ENCODE results near the gene CEP170.

CEP170 gene

DNA sequence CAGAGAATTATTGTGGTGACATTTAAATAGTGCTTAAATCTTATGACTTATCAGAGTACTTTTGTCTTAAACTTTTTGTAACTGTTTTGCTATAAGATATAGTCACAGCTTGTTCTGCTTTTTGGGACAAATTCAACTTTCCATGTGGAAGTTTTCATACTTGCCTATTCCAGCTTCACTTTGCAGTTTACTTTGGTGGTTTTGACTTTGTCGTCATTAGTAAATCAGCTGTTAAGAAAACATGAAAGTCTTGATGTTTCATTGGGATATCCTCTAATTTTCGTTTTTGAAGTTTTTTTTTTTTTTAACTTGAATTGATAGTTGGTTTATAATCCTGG is 32.0 kb upstream of the CEP170 start:
- H3K9ac ChIP-seq (ENCODE audit: low read length) = no peak overlapping the region
- no peaks in the 10 kb centered on the region for H3K9me3 ChIP-seq (replicated peaks; ENCODE audit: insufficient read depth, low read length)
- H3K36me3 ChIP-seq (replicated peaks; ENCODE audit: insufficient read depth, low read length) = no peaks in the 10 kb centered on the region
- no peak overlapping the region for H3K27ac ChIP-seq (ENCODE audit: low read length)
- no peak overlapping the region for H3K4me3 ChIP-seq (ENCODE audit: low read length)
- H3K27me3 ChIP-seq (replicated peaks; ENCODE audit: insufficient read depth, low read length) = no peaks in the 10 kb centered on the region
- H2AFZ ChIP-seq (ENCODE audit: low read length) = no peak overlapping the region
- H3K4me2 ChIP-seq (ENCODE audit: low read depth, low read length) = no peak overlapping the region
- no peak for DNase-seq
- TF ChIP-seq, protein P1, sequence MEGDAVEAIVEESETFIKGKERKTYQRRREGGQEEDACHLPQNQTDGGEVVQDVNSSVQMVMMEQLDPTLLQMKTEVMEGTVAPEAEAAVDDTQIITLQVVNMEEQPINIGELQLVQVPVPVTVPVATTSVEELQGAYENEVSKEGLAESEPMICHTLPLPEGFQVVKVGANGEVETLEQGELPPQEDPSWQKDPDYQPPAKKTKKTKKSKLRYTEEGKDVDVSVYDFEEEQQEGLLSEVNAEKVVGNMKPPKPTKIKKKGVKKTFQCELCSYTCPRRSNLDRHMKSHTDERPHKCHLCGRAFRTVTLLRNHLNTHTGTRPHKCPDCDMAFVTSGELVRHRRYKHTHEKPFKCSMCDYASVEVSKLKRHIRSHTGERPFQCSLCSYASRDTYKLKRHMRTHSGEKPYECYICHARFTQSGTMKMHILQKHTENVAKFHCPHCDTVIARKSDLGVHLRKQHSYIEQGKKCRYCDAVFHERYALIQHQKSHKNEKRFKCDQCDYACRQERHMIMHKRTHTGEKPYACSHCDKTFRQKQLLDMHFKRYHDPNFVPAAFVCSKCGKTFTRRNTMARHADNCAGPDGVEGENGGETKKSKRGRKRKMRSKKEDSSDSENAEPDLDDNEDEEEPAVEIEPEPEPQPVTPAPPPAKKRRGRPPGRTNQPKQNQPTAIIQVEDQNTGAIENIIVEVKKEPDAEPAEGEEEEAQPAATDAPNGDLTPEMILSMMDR (IDR thresholded peaks at IDR 0.05; ENCODE audit: low read length) = no peak
- TF ChIP-seq EZH2phosphoT487 (IDR thresholded peaks at IDR 0.05; ENCODE audit: low read length) = no peak
- TF ChIP-seq EZH2 (optimal IDR thresholded peaks at IDR 0.05; ENCODE audit: low read depth, low read length) = no peak
- no peaks in the 10 kb centered on the region for H3F3A ChIP-seq (ENCODE audit: insufficient read depth, low read length)
- no peaks in the 10 kb centered on the region for H3K9me2 ChIP-seq (replicated peaks; ENCODE audit: insufficient read depth, low read length)
- no peaks in the 10 kb centered on the region for H3K79me2 ChIP-seq (ENCODE audit: low read length)
- no peaks in the 10 kb centered on the region for H3K4me1 ChIP-seq (ENCODE audit: low read length)
- no peaks in the 10 kb centered on the region for H4K20me1 ChIP-seq (ENCODE audit: insufficient read depth, low read length)

DNA sequence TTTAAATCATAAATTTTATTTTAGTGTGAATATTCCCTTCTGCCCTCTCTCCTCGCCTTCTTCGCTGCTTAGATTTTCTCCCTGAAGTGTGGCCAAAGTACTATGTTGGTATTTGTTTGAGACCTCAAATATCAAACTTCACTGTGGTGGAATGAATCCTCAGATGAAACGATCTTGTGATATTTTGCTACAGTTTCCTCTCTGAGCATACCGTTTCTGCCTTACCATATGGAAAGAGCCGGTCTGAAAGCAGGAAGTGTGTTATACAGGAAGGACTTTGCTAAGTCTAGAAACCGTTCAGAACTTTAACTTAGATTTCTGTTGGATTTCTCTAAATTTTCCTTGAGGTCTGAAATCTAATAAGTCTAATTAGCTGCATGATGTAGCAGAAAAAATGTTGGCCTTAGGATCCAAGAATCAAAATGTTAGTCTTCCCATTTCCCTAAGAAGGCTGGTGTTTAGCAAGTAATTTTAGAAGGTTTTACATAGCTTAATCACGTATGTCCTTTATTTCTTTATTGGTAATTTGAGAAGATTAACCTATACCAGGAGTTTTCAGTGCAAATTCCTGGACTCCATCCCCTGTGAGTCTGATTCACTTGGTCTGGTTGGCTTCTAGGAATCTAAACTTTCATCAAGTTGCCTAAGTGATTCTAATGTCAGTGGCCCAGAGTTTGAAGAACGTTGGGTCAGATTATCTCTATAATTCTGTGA is 31.5 kb upstream of the CEP170 start:
- Histone ChIP-seq H3K9ac (ENCODE audit: low read length) (no peak overlapping the region), H3F3A (ENCODE audit: insufficient read depth, low read length) (no peaks in the 10 kb centered on the region), H4K20me1 (ENCODE audit: insufficient read depth, low read length) (no peaks in the 10 kb centered on the region), H3K9me2 (replicated peaks; ENCODE audit: insufficient read depth, low read length) (no peaks in the 10 kb centered on the region), H3K27ac (ENCODE audit: low read length) (no peak overlapping the region), H3K4me2 (ENCODE audit: low read depth, low read length) (no peak overlapping the region), H3K4me1 (ENCODE audit: low read length) (no peaks in the 10 kb centered on the region), H2AFZ (ENCODE audit: low read length) (no peak overlapping the region), H3K36me3 (replicated peaks; ENCODE audit: insufficient read depth, low read length) (no peaks in the 10 kb centered on the region), H3K9me3 (replicated peaks; ENCODE audit: insufficient read depth, low read length) (no peaks in the 10 kb centered on the region), H3K79me2 (ENCODE audit: low read length) (no peaks in the 10 kb centered on the region), H3K27me3 (replicated peaks; ENCODE audit: insufficient read depth, low read length) (no peaks in the 10 kb centered on the region), H3K4me3 (ENCODE audit: low read length) (no peak overlapping the region)
- TF ChIP-seq EZH2phosphoT487 (IDR thresholded peaks at IDR 0.05; ENCODE audit: low read length) = no peak
- TF ChIP-seq EZH2 (optimal IDR thresholded peaks at IDR 0.05; ENCODE audit: low read depth, low read length) = no peak
- TF ChIP-seq, protein P1 (IDR thresholded peaks at IDR 0.05; ENCODE audit: low read length) = no peak
- DNase-seq = no peak

DNA sequence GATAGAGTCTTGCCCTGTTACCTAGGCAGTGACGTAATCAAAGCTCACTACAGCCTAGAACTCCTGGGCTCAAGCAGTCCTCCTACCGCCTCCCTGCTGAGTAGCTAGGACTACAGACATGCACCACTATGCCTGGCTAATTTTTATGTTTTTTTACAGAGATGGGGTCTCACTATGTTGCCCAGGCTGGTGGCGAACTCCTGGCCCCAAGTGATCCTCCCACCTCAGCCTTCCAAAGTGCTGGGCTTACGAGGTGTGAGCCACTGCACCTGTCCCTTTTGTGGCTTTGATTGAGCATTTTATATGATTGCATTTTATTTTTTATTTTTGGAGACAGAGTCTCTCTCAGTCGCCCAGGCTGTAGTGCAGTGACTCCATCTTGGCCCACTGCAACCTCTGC is 26.6 kb upstream of the CEP170 start:
- H3K27me3 ChIP-seq (replicated peaks; ENCODE audit: insufficient read depth, low read length) = no peaks in the 10 kb centered on the region
- H3K79me2 ChIP-seq (ENCODE audit: low read length) = no peaks in the 10 kb centered on the region
- no peaks in the 10 kb centered on the region for H3F3A ChIP-seq (ENCODE audit: insufficient read depth, low read length)
- TF ChIP-seq, protein P1 (IDR thresholded peaks at IDR 0.05; ENCODE audit: low read length) = no peak
- TF ChIP-seq EZH2 (optimal IDR thresholded peaks at IDR 0.05; ENCODE audit: low read depth, low read length) (no peak), EZH2phosphoT487 (IDR thresholded peaks at IDR 0.05; ENCODE audit: low read length) (no peak)
- no peak for DNase-seq
- no peak overlapping the region for H3K27ac ChIP-seq (ENCODE audit: low read length)
- H3K4me2 ChIP-seq (ENCODE audit: low read depth, low read length) = no peak overlapping the region
- H3K9me3 ChIP-seq (replicated peaks; ENCODE audit: insufficient read depth, low read length) = no peaks in the 10 kb centered on the region
- no peaks in the 10 kb centered on the region for H3K9me2 ChIP-seq (replicated peaks; ENCODE audit: insufficient read depth, low read length)
- no peak overlapping the region for H3K9ac ChIP-seq (ENCODE audit: low read length)
- H2AFZ ChIP-seq (ENCODE audit: low read length) = no peak overlapping the region
- H3K4me1 ChIP-seq (ENCODE audit: low read length) = no peaks in the 10 kb centered on the region
- H3K4me3 ChIP-seq (ENCODE audit: low read length) = no peak overlapping the region
- H4K20me1 ChIP-seq (ENCODE audit: insufficient read depth, low read length) = no peaks in the 10 kb centered on the region
- H3K36me3 ChIP-seq (replicated peaks; ENCODE audit: insufficient read depth, low read length) = no peaks in the 10 kb centered on the region
